C4-2B (cell line): ENCODE data around the gene INTS13.
"Not testable (repeated sequence)": the region's sequence is repeated elsewhere in the genome, so short reads cannot be mapped to it uniquely, and the experiment has no call there.

Experiments
- H3K27ac ChIP-seq: fragments of 450-650 bp; 2 replicates; pipeline ENCODE4 v1.5.1; 2017
- ZFX ChIP-seq: fragments of 450-650 bp; IDR thresholded peaks from 2 replicates; pipeline ENCODE4 v1.6.1; 2017
- TF ChIP-seq, protein P1 (sequence below): fragments of 450-650 bp; conservative IDR thresholded peaks from 2 replicates; pipeline ENCODE4 v1.5.1; 2017; ENCODE audit warnings: mild to moderate bottlenecking

The INTS13 gene

DNA sequence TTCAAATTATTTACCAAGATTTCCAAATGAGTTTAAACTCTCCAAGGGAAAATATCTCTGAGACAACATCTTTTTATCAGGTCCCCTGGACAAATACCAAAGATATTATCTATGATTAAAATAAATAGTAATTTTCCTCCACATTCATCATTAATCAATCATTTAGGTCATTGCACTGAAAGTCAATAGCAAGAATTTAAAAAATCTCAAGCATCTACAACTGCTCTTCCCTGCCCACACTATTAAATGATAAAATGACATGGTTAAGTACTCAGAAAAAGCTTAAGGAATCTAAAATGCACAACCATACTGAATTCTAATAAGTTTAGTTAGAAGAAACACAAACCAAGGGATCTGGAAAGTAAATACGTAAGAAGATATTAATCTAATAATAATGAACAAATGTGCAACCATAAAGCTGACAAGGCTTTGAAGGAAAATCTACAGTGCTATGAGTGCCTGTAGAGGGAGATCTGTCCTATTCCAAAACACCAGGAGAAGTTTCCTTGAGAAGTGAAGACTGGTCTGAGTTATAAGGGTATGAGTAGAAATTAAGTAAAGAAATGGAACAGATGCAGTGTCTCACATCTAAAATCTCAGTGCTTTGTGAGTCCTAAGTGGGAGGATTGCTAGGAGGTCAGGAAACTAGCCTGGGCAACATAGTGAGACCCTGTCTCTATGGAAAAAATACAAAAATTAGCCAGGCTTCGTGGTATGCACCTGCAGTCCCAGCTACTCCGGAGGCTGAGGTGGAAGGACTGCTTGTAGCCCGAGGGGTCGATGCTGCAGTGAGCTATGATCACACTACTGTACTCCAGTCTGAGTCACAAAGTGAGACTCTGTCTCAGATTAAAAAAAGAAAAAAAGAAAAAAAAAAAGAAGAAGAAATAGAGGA is 19.2 kb downstream of the INTS13 start:
- no peak for TF ChIP-seq ZFX
- TF ChIP-seq, protein P1, sequence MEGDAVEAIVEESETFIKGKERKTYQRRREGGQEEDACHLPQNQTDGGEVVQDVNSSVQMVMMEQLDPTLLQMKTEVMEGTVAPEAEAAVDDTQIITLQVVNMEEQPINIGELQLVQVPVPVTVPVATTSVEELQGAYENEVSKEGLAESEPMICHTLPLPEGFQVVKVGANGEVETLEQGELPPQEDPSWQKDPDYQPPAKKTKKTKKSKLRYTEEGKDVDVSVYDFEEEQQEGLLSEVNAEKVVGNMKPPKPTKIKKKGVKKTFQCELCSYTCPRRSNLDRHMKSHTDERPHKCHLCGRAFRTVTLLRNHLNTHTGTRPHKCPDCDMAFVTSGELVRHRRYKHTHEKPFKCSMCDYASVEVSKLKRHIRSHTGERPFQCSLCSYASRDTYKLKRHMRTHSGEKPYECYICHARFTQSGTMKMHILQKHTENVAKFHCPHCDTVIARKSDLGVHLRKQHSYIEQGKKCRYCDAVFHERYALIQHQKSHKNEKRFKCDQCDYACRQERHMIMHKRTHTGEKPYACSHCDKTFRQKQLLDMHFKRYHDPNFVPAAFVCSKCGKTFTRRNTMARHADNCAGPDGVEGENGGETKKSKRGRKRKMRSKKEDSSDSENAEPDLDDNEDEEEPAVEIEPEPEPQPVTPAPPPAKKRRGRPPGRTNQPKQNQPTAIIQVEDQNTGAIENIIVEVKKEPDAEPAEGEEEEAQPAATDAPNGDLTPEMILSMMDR = peak; percentile 47

DNA sequence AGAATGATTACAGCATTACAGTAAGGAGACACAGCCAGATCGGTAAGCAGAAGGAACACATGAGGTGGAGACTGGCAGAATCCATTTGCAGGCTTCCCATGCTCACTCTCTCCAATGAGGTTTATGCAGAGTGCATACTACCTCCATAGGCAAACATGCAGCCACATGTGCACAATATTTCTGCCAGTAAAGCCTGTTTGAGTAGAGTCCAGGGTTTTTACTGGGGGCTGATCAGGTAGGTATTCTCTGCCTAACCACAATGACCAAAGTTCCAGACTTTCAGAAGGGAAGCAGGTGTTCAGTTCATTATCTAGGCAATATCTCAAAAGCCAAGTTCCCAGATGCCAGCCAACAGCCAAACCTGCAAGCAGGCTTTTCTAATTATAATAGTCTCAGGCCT is 31.1 kb downstream of the INTS13 start:
- no peak overlapping the region for H3K27ac ChIP-seq
- TF ChIP-seq ZFX = no peak
- TF ChIP-seq, protein P1 = no peak

More for the DNA sequence above, 19.2 kb downstream of the INTS13 start:
- no peak overlapping the region for H3K27ac ChIP-seq

DNA sequence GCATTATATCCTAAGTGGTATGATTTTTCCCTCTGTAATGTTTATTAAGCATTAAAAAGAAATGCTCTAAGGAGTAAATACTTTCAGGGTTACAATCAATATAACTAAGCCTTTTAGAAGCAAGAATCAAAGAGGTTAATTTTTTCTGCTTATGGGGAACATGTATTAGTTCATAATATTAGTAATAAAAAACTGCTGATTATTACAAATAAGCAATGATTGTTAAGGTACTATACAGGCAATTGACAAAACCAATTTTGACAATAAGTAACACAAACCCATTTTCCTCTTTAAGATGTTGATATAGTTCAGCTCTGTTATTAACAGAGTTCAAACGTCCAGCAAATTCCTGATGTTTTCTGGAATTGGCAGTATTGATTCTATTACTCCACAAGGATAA is 31.8 kb downstream of the INTS13 start:
- no peak for TF ChIP-seq ZFX
- TF ChIP-seq, protein P1 = no peak
- H3K27ac ChIP-seq = no peak overlapping the region

DNA sequence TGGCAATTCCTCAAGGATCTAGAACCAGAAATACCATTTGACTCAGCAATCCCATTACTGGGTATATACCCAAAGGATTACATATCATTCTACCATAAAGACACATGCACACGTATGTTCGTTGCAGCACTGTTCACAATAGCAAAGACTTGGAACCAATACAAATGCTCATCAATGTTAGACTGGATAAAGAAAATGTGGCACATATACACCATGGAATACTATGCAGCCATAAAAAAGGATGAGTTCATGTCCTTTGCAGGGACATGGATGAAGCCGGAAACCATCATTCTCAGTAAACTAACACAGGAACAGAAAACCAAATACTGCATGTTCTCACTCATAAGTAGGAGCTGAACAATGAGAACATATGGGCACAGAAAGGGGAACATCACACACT is 34.4 kb downstream of the INTS13 start:
- H3K27ac ChIP-seq = not testable (repeated sequence)

DNA sequence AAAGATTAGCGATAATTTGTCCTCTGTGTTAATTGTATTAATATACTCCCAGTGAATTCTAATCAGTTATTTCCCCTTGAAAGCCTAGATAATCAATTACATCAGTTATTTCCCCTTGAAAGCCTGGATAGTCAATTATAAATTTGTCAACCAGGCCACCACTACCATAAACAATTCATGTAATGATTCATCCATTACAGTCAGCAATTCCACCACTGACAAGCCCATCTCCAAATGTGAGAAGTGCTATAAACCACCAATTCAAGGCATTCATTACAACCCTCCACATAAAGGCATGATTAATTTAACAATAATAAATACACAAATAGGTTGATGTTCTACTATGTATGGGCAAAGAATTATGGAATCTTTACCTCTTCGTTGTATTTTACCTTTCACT is 40.9 kb downstream of the INTS13 start:
- no peak for TF ChIP-seq ZFX
- TF ChIP-seq, protein P1 = no peak
- H3K27ac ChIP-seq = no peak overlapping the region

DNA sequence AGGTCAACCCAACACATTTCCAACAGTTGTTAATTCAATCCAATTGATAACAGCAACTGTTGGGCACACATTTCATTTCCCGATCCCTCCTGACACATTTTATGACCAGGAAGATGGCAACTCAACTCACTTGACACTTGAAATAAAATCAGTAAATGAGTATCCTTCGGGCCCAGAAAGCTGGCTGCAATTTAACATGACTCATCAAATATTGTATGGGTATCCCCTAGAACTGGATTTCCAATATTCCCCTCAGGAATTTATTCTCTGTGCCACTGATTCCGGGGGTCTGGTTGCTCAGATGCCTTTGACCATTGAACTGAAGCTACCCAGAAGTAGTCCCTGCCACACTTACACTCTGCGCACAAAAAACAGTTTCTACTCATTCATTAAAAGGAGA is 42.1 kb downstream of the INTS13 start:
- TF ChIP-seq, protein P1 = no peak
- H3K27ac ChIP-seq = no peak overlapping the region

DNA sequence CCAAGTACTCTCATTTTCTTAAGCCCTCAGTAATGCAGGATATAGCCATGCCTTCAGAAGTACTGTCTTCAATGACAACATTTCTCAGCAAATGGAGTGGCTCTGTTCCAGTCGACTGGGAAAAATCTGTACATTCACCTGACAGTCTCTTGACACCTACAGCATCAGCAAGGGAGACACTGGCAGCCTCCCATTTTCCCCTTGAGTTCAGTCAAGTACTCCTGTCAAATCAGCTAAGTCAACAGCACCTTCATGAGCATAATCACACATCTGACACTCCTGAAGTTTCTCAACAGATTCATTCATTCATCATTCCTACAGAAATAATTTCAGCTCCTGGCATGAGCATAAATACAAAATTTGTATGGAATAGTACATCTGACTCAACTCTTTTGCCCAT is 46.1 kb downstream of the INTS13 start:
- H3K27ac ChIP-seq = no peak overlapping the region
- TF ChIP-seq ZFX = no peak
- TF ChIP-seq, protein P1 = no peak

DNA sequence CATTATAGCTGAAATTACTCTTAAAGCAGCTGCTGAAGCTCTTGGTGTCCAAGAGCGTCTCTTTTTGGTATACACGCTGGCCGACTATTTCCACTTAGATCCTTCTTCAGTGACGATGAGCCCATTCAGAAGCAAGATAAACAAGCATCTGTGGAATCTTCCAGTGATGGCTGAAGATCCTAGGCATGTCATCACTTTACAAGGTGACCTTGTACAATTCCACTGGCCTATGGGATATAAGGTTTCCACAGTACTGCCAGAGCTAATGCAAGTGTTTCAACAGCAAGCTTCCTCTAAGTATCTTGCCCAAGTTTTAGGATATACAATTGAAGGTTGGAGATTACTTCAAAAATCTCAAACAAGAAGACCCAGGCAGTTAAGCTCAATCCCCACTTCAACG is 47.0 kb downstream of the INTS13 start:
- H3K27ac ChIP-seq = no peak overlapping the region
- no peak for TF ChIP-seq ZFX
- TF ChIP-seq, protein P1 = no peak
